Omental fat pad (tissue), 4 donors: Measurements from ENCODE around the gene DRD4. TPM values are rescaled to one million over a fixed set of nuclear protein-coding genes. Genes with fewer than 3 reads are reported as not detected.

Experiments used
- ATAC-seq: fragments of 150-250 bp; one replicate; pipeline ENCODE4 v1.9.1; 2016; ENCODE audit warnings: mild to moderate bottlenecking, moderate library complexity; ENCODE audit not compliant: low FRiP score
- DNase-seq: peaks from one replicate; pipeline ENCODE4 v3.0.0-alpha.2; 2019; ENCODE audit warnings: low spot score
- total RNA-seq, 4 donors: library from RNA; depleted of rRNA; stranded (reverse); fragments of >200 nt; gene quantifications; one replicate each; pipeline ENCODE4 v1.1.0, GENCODE V29; 2016
- TF ChIP-seq, protein P1 (sequence below), 3 donors: fragments of 450-650 bp; IDR thresholded peaks; one replicate each; pipeline ENCODE4 v1.5.1; 2016 to 2017; ENCODE audit warnings: antibody characterized with exemption in 3 of 3, mild to moderate bottlenecking in 3 of 3, moderate library complexity in 2 of 3

The DRD4 gene
- total RNA-seq, 4 donors from 2014 or later: 0.50 TPM; not detected in 3

DNA sequence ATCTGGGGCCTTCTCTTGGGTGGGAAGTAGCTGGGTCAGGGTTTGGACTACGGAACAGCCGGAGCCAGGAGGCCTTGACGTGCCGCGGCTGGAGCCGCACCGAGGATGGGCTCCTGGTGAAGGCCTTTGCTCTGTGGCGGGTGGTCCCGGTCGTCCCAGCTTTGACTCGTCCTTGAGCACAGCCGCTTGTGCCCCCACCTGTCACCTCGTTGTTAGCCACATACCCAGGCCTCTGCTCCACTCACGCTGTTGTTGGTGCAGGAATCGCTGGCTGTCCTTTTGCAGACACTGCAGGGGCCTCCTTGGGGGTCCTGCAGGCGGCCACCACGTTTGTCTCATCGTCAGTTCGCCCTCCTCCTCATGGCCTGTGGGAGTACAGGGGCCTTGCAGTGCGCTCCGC, 43.7 kb upstream of the DRD4 start:
- TF ChIP-seq, protein P1, sequence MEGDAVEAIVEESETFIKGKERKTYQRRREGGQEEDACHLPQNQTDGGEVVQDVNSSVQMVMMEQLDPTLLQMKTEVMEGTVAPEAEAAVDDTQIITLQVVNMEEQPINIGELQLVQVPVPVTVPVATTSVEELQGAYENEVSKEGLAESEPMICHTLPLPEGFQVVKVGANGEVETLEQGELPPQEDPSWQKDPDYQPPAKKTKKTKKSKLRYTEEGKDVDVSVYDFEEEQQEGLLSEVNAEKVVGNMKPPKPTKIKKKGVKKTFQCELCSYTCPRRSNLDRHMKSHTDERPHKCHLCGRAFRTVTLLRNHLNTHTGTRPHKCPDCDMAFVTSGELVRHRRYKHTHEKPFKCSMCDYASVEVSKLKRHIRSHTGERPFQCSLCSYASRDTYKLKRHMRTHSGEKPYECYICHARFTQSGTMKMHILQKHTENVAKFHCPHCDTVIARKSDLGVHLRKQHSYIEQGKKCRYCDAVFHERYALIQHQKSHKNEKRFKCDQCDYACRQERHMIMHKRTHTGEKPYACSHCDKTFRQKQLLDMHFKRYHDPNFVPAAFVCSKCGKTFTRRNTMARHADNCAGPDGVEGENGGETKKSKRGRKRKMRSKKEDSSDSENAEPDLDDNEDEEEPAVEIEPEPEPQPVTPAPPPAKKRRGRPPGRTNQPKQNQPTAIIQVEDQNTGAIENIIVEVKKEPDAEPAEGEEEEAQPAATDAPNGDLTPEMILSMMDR (IDR thresholded peaks at IDR 0.05): no peak
- ATAC-seq (no peak), DNase-seq (no peak)

DNA sequence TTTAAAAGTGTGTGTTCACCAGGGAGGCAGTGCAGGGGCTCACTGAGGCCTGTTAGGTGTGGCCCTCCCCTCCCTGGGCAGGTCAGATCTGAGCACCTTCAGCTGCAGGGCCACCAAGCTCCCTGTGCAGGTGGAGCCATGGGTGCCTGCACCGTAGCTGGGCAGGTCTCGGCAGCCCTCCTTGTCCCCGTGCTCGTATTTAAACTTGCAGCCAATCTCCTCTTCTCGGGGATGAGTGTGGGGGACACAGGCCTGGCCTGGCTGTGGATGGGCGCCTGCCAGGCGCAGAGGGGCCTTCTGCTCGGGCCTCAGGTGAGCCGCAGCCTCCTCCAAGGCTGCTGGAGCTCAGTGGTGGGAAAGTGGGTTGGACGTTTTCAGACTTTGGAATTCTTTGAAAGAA, 41.7 kb upstream of the DRD4 start:
- ATAC-seq: no peak
- DNase-seq: no peak
- TF ChIP-seq, protein P1 (IDR thresholded peaks at IDR 0.05): no peak

DNA sequence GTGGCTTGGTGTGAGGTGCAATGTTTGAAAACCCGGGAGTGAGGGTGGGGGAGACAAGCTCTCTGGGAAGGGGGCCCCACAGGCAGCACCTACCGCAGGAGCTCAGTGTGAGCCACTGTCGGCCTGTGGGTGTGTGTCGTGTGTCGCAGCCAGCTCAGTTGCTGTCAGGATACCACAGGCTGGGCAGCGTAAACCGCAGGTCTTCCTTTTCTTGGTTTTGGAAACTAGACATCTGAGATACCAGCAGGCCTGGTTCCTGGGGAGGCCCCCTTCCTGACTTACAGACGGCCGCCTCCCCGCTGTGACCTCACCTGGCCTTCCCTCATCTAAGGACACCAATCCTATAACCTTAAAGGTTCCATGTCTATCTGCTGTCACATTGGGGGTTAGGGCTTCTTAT, 40.7 kb upstream of the DRD4 start:
- no peak for DNase-seq
- TF ChIP-seq, protein P1 (IDR thresholded peaks at IDR 0.05): no peak
- no peak for ATAC-seq

DNA sequence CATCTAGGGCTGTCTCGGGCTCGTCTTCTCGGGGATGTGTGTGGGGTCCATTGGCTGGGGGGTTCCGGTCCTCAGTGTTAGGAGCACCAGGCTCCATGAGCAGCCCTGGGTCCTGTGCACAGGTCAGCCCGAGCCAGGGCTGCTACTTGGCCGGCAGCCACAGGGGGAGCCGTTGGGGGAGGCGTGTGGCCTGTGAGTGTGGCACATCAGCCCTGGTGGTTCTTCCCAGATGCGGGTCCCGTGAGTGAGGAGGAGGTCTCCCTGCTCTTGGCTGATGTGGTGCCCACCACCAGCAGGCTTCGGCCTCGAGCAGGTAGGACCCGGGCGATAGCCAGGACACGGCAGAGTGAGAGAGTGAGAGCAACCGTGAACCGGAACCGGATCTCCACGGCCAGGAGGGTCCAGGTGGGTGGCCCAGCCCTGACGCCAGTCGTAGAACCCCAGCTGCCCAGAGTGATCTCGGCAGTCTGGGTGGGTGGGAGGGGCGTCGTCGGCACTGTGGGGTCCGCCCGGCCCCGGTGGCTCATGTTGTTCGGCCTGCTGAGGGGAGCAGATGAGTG, 39.8 kb upstream of the DRD4 start:
- no peak for ATAC-seq
- TF ChIP-seq, protein P1 (IDR thresholded peaks at IDR 0.05): no peak
- DNase-seq: no peak

DNA sequence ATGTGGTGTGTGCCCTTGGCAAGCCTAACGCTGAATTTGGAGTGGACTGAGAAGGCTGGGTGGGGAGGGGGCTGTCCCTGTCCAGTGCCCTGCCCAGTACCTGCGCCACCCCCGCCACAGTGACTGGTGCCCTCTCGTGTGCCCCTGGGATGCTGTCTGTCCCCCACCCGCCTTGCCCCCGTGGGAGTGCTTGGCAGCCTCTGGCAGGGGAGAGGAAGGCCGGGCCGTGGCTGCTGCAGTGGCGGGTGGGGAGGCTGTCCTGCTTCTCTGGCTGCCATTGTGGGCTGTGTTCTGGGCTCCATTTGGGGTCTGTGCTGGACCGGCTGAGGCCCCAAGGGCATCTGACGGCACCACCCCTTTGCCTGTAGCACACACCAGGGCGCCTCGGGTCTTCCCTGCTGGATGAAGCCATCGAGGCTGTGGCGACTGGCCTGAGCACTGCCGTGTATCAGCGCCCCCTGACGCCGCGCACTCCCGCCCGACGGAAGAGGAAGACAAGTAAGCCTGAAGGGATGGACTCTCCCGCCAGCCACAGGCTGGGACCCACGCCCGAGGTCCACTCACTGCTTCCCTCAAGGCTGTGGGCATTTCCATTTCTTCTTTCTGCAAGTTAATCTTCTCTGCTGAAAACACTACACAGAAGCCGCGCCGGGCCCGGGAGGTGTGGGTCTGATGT, 38.9 kb upstream of the DRD4 start:
- no peak for ATAC-seq
- DNase-seq: no peak
- TF ChIP-seq, protein P1 (IDR thresholded peaks at IDR 0.05): no peak

DNA sequence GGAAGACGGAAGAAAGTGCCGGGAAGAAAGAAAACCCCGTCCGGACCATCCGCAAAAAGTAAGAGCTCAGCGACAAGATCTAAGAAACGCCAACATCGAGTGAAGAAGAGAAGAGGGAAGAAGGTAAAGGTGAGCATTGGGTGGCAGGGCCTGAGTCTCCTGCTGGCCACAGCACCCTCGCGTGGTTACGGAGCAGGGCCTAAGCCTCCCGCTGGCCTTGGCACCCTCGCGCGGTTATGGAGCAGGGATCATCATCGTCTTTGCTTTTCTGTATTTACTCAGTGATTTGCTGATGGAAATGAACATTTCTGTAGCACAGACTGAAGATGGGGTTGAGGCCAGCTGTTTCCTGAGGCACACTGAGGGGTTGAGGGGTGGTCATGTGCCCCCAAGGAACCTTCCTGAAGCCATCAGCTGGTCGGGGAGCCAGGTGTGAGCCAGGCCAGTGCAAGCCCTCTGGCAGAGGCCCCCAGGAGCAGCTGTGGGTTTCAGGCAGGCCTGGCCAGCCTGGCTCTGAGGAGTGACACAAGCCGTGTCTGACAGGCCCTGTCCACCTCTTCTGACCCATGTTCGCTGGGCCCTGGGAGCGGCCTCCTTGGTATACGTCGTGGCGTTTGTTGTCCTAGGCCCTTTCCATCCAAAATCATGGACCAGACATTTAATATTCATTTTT, 35.4 kb upstream of the DRD4 start:
- DNase-seq (no peak), ATAC-seq (no peak)
- TF ChIP-seq, protein P1 (IDR thresholded peaks at IDR 0.05): no peak

DNA sequence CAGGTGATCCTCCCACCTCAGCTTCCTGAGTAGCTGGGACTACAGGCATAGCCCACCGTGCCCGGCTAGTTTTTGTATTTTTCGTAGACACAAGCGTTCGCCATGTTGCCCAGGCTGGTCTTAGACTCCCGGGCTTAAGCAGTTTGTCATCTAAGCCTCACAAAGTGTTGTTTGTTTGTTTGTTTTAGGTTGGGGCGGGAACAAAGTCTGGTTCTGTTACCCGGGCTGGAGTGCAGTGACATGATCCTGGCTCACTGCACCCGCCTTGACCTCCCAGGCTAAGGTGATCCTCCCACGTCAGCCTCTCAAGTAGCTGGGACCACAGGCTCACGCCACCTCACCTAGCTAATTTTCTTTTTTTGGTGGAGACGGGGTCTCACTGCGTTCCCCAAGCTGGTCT, 33.9 kb upstream of the DRD4 start:
- TF ChIP-seq, protein P1 (IDR thresholded peaks at IDR 0.05): no peak
- DNase-seq (no peak), ATAC-seq (no peak)
